Pulmonary artery endothelial cell (primary cell): ENCODE data around the gene AGPAT1. TPM values are rescaled to one million over a fixed set of nuclear protein-coding genes. Genes with fewer than 3 reads are reported as not detected.
"Not testable (repeated sequence)": the region's sequence is repeated elsewhere in the genome, so short reads cannot be mapped to it uniquely, and the experiment has no call there.

Source experiments
- DNase-seq: peaks from one replicate; pipeline ENCODE4 v3.0.0-alpha.2; 2011; ENCODE audit warnings: low read depth, low spot score
- total RNA-seq: library from RNA; depleted of rRNA; stranded (reverse); fragments of >200 nt; gene quantifications from 2 replicates; pipeline ENCODE4 v1.2.3, GENCODE V29; 2014

Gene AGPAT1, protein sequence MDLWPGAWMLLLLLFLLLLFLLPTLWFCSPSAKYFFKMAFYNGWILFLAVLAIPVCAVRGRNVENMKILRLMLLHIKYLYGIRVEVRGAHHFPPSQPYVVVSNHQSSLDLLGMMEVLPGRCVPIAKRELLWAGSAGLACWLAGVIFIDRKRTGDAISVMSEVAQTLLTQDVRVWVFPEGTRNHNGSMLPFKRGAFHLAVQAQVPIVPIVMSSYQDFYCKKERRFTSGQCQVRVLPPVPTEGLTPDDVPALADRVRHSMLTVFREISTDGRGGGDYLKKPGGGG
- 8.3 and 11.0 TPM in 2 replicates for total RNA-seq

DNA sequence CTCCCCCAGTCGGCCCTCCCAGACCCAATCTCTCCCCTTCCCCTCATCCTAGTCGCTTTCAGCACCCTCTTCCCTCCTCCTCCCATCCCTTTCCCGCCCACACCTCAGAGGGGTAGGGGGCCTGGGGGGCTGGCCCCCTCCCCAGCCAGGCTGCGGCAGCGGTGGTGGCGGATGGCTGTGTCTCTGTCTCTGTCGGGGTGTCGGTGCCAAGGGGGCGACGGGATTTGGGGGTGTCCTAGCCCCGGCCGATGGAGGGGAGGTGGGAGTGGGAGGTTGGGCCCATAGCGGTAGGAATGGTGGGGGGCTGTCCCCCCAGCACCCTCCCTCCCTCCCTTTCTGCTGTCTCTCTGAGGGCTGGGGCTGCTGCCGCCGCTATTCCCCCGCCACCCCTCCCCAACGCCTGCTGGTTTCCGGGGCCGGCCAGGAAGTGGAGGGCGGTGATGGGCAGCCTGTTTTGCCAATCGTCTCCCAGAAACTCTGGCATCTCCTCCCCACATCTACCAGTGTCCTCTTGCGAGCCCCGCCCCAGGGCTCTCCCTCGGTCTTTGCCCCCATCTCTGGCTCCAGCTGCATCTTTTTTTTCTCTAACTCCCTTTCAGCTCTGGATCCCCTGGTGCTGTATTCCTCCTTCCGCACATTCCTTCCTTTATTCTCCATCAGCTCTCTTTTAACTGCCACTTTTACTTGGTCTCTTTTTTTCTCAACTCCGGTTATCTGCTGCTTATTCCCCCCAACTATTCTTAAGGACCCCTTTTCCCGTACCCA, at the start of gene AGPAT1:
TSS of gene AGPAT1 (minus strand) at position 374 of the 765 bp plus-strand sequence. CDS start 4,588 bp downstream, outside the sequence.
- DNase-seq: peak; percentile 89

DNA sequence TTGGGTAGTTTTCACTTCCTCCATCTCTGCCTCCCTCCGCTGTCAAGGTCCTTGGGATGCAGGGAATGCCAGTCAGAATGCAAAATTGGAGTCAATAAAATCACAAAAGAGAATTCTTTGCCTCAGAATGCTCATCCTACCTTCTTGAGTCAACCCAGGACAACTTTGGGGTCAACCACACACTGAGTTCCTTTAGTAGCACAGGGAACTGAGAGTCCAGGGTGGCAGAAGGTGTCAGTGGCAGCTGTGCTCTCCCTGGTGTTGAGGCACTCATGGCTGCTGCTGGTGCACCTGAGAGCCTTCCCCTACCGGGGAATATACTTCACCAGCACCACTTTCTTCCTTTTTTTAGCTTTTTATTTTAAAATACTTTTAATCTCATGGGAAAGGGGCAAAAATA, 48.8 kb upstream of the AGPAT1 start:
- no peak for DNase-seq

GRCh38 chr6:32223258-32224235, 47.7 kb upstream of the AGPAT1 start, which contains the start of gene NOTCH4:
Gene NOTCH4, minus strand, starts transcription at chr6:32224067. Its CDS starts 139 bp downstream, at chr6:32223928.
- no peak for DNase-seq

GRCh38 chr6:32222333-32223230, 46.7 kb upstream of the AGPAT1 start:
- DNase-seq: no peak

DNA sequence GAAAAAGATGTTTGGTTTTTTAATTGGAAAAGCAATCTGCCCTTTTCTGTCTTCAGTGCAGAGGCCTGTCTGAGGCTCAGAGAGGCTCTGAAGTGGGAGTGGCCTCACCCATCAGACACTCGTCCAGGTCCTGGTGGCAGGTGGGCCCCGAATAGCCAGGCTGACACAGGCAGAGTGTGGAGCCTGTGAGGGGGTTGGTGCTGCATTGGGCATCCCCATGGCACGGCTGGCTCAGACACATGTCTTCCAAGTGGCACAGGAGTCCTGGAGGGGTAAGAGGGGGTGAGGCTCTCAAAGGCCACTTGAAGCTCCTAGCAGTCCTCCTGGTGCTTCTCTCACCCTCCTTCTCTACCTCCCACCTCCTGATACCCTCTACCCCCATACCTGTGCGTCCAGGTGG, 44.1 kb upstream of the AGPAT1 start:
- DNase-seq: no peak

GRCh38 chr6:32218167-32218566, 42.3 kb upstream of the AGPAT1 start:
- no peak for DNase-seq

DNA sequence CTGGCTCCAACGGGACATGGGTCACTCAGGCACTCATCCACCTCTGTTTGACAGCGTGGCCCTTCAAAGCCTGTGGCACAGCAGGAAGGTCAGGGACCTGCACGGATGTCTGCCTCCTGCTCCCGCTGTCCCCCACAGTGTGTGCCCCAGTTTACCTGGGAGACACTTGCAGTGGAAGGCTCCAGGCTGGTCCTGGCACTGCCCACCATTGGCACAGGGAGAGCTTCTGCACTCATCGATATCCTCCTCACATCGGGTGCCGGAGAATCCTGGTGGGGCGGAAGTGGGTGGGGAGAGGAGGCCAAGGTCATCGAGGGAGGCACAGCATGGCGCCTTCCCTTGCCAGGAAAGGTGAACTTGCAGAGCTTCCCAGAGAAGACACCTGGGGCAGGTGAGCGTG, 41.1 kb upstream of the AGPAT1 start:
- DNase-seq: no peak

DNA sequence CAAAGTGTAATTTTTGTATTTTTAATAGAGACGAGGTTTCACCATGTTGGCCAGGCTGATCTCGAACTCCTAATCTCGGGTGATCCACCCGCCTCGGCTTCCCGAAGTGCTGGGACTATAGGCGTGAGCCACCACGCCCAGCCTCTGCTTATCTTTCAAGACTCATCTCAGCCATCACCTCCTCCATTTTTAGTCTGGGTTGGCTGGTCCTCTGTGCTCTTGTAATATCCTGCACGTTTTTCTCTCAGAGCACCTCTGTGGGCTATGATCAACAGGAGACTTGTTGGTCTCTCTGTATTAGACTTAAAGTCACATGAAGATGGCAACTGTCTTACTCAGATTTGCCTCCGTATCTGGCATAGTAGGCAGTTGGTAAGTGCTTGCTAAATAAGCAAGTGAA, 40.4 kb upstream of the AGPAT1 start:
- no peak for DNase-seq

DNA sequence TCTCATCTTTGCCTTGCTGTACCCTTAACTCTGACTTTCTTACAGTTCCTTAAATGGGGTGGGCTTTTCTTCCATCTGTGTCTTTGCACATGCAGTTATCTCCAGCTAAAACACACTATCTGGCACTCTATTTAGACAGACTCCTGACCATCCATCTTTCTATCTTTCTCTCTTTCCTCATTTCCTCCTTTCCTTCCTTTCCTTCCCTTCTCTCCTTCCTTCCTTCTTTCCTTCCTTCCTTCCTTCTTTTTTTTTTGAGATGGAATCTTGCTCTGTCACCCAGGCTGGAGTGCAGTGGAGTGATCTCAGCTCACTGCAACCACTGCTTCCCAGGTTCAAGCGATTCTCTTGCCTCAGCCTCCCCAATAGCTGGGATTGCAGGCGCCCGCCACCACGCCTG, 39.7 kb upstream of the AGPAT1 start:
- DNase-seq: no peak

DNA sequence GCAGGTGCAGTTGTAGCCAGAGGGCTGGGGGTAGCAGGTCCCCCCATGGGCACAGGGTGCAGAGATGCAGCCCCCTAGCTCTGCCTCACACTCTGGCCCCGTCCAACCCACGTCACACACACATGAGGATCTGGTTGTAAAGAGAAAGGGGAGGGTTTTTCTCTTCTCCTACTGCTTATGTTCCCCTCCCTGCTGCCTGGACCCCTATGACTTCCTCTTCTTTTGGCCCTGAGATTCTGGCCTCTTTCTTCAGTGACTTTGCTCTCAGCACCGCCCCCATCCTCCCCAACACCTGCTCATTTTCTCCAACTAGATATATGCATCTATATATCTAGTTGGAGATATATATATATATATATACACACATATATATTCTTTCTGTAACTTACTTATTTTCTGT, 38.2 kb upstream of the AGPAT1 start:
- no peak for DNase-seq

- no peak for DNase-seq
These were observed 37.8 kb upstream of the AGPAT1 start for GRCh38 chr6:32213649-32214048.

DNA sequence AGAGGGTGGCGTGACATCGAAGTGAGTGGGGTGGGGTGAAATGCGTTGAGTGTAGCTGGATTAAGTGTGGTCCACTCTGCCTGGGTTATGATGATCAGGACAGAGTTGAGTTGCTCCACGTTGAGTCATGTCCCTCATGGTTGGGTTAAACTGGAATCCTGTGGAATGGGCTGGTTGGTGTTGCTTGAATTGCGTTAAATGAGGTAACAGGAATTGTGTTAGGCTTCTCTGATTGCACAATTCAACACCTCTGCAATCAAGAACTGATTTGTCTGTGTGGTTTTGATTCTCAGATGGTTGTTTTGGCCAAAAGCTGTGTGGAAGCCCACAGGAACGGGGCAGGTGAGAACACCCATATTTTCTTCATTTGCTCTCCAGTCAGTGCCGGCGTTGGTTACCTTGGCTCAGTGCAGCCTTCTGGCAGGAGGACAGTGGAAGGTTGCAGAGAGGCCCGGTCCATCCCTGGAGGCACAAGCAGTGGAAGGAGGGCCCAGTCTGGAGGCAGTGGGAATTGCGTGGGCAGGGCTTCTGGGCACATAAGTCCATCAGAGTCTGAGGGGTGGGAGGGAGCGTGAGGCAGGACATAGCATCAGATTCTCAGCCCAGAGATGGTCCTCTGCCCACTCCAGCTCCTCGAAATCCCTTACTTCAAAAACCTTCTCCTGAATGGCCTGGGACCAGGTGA, 36.3 kb upstream of the AGPAT1 start:
- DNase-seq: no peak

GRCh38 chr6:32211432-32211831, 35.5 kb upstream of the AGPAT1 start:
- not testable (repeated sequence) for DNase-seq

DNA sequence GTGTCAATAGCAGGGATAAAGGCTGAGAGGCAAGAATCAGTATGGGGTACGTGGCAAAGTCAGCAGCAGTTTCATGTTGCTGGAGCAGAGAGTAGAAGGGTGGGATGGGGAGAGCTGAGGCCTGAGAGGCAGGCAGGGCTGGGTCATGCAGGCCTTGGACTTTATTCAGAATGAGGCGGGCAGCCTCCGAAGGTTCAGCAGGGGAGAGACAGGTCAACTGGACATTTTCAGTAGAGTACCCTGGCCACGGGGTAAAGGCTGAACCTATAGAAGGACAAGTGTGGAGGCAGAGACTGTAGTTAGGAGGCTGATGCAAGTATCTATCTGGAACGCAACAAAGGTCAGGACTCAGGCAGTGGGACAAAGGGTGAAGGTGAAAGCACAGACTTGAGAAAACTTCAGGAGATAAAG, 34.3 kb upstream of the AGPAT1 start:
- DNase-seq: no peak

GRCh38 chr6:32208996-32209395, 33.1 kb upstream of the AGPAT1 start:
- DNase-seq: no peak

DNA sequence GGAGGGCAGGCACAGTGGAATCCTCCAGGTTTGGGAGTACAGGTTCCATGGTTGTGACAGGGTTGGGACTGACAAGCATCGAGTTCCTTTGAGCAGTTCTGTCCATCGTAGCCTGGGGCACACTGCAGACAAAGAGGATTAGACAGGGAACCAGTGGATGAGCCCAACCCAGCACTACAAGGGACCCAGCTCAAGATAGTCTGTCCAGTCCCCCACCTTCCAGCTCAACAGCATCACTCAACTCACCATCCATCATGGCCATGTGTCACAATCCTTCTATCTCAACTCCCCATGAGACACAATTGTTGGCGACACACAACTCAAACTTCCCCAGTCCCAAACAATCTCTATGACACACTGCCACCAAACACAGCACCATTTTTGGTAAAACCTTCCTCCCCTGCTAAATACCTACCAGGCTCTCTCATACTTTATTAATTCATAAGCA, 28.4 kb upstream of the AGPAT1 start:
- no peak for DNase-seq

GRCh38 chr6:32203426-32204267, 27.8 kb upstream of the AGPAT1 start:
- no peak for DNase-seq

DNA sequence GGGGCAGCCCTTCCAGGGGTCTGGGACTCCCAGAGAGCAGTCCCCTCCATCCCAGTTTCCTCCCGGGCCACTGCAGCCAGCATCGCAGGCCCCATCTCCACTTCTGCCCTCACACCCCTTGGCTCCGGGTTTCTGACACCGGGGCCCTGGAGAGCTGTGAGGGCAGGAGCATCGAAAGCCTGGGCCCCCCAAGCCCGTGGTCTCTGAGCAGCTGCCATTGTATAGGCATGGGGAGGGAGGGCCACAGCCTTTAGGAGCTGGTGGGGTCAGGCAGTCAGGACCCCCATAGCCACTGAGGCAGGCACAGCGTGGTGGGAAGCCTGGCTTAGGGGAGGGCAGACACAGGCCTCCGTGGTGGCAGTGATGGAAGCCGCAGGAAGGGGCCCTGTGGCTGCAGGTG, 26.3 kb upstream of the AGPAT1 start:
- DNase-seq: no peak
